Measurements from ENCODE around the gene UBXN6.

The UBXN6 gene

DNA sequence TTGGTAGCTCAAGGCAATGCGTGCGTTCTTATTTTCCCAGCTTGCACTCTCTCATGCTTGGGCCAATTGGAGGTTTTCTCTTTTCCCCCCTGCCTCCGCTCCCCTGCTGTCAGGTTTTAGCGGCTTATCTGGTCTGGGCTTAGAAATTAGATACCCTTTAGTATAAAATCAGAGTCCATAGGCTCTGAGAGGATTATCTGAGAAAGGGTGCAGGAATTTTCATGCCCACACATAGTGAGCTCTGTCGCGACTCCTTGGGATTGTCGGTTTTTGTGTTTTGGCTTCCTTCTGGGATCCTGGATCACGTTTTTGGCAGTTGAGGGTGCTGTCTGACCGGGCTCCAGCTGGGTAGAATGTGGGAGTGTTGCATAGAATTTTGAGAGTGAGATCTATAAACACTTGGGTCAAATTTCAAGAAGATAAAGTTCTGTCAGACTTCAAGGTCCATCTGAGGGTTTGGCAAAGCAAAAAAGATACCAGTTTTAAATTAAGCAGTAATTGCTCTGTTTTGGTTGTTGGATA, 42.7 kb downstream of the UBXN6 start:
- no peak for DNase-seq (ENCODE audit: low read depth in 1 of 2, low spot score in 1 of 2)
- no peak for TF ChIP-seq POLR2AphosphoS5 (IDR thresholded peaks at IDR 0.05; ENCODE audit: low read depth)
- TF ChIP-seq, protein P1, sequence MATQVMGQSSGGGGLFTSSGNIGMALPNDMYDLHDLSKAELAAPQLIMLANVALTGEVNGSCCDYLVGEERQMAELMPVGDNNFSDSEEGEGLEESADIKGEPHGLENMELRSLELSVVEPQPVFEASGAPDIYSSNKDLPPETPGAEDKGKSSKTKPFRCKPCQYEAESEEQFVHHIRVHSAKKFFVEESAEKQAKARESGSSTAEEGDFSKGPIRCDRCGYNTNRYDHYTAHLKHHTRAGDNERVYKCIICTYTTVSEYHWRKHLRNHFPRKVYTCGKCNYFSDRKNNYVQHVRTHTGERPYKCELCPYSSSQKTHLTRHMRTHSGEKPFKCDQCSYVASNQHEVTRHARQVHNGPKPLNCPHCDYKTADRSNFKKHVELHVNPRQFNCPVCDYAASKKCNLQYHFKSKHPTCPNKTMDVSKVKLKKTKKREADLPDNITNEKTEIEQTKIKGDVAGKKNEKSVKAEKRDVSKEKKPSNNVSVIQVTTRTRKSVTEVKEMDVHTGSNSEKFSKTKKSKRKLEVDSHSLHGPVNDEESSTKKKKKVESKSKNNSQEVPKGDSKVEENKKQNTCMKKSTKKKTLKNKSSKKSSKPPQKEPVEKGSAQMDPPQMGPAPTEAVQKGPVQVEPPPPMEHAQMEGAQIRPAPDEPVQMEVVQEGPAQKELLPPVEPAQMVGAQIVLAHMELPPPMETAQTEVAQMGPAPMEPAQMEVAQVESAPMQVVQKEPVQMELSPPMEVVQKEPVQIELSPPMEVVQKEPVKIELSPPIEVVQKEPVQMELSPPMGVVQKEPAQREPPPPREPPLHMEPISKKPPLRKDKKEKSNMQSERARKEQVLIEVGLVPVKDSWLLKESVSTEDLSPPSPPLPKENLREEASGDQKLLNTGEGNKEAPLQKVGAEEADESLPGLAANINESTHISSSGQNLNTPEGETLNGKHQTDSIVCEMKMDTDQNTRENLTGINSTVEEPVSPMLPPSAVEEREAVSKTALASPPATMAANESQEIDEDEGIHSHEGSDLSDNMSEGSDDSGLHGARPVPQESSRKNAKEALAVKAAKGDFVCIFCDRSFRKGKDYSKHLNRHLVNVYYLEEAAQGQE (IDR thresholded peaks at IDR 0.05; ENCODE audit: insufficient replicate concordance, low read depth), result no peak
- TF ChIP-seq GABPA (IDR thresholded peaks at IDR 0.05; ENCODE audit: low read depth), result no peak
- TF ChIP-seq, protein P2, sequence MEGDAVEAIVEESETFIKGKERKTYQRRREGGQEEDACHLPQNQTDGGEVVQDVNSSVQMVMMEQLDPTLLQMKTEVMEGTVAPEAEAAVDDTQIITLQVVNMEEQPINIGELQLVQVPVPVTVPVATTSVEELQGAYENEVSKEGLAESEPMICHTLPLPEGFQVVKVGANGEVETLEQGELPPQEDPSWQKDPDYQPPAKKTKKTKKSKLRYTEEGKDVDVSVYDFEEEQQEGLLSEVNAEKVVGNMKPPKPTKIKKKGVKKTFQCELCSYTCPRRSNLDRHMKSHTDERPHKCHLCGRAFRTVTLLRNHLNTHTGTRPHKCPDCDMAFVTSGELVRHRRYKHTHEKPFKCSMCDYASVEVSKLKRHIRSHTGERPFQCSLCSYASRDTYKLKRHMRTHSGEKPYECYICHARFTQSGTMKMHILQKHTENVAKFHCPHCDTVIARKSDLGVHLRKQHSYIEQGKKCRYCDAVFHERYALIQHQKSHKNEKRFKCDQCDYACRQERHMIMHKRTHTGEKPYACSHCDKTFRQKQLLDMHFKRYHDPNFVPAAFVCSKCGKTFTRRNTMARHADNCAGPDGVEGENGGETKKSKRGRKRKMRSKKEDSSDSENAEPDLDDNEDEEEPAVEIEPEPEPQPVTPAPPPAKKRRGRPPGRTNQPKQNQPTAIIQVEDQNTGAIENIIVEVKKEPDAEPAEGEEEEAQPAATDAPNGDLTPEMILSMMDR (IDR thresholded peaks at IDR 0.05; ENCODE audit: insufficient read depth, low read length), result no peak
- no peak for TF ChIP-seq SPI1 (IDR thresholded peaks at IDR 0.05; ENCODE audit: borderline replicate concordance, low read depth)
- H3K4me3 ChIP-seq (replicated peaks; ENCODE audit: insufficient read depth, low read length), result no peak overlapping the region
- H3K27me3 ChIP-seq (ENCODE audit: insufficient read depth, poor library complexity, severe bottlenecking), result no peaks in the 10 kb centered on the region
- no peak overlapping the region for H3K27ac ChIP-seq (replicated peaks)

DNA sequence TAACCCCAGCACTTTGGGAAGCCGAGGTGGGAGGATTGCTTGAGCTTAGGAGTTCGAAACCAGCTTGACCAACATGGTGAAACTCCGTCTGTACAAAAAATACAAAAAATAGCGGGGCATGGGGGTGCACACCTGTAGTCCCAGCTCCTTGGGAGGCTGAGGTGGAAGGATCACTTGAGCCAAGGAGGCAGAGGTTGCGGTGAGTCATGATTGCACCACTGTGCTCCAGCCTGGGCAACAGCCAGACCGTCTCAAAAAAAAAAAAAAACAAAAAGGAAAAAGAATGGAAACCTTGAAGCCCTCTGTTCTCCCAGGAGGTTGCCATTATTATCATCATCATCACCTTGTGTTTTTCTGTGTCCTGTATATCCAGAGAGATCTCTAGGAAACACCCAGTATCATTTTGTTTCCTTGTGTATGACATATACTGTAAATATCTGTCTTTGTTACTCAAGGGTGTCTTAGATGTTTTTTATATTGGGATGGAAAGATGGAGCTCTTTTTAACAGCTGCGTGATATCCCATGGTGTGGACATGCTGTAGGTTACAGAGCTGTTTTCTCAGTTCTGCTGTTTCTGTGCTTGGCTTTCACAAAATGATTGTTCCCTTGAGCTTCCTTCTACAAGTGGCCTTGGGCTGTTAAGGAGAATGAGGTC, 43.3 kb downstream of the UBXN6 start:
- Histone ChIP-seq H3K27me3 (ENCODE audit: insufficient read depth, poor library complexity, severe bottlenecking) (no peaks in the 10 kb centered on the region), H3K27ac (replicated peaks) (no peak overlapping the region), H3K4me3 (replicated peaks; ENCODE audit: insufficient read depth, low read length) (no peak overlapping the region)
- no peak for DNase-seq (ENCODE audit: low read depth in 1 of 2, low spot score in 1 of 2)
- TF ChIP-seq POLR2AphosphoS5 (IDR thresholded peaks at IDR 0.05; ENCODE audit: low read depth) (no peak), GABPA (IDR thresholded peaks at IDR 0.05; ENCODE audit: low read depth) (no peak), SPI1 (IDR thresholded peaks at IDR 0.05; ENCODE audit: borderline replicate concordance, low read depth) (no peak)
- TF ChIP-seq, protein P2 (IDR thresholded peaks at IDR 0.05; ENCODE audit: insufficient read depth, low read length), result no peak
- TF ChIP-seq, protein P1 (IDR thresholded peaks at IDR 0.05; ENCODE audit: insufficient replicate concordance, low read depth), result no peak

DNA sequence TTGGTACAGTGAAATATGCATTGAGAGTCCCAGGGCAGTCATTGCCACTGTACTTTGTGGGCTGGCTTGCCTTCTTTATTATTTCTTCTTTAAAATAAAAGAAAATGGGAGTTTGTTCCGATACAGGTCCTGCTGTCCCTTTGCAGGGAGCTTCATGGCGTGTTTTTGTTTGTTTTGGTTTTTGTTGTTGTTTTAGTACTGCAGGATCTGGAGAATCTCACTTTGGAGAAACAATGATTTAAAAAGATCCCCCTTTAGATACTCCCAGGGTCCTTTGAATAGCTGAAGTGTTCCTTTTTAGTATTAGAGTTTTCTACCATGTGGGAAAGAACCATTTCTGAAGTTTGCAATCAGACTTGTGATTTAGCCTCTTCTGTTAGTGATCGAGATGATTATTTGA, 44.0 kb downstream of the UBXN6 start:
- Histone ChIP-seq H3K4me3 (replicated peaks; ENCODE audit: insufficient read depth, low read length) (no peak overlapping the region), H3K27me3 (ENCODE audit: insufficient read depth, poor library complexity, severe bottlenecking) (no peaks in the 10 kb centered on the region), H3K27ac (replicated peaks) (no peak overlapping the region)
- no peak for DNase-seq (ENCODE audit: low read depth in 1 of 2, low spot score in 1 of 2)
- TF ChIP-seq, protein P2 (IDR thresholded peaks at IDR 0.05; ENCODE audit: insufficient read depth, low read length), result no peak
- no peak for TF ChIP-seq POLR2AphosphoS5 (IDR thresholded peaks at IDR 0.05; ENCODE audit: low read depth)
